Prostate gland (tissue), 2 donors: Measurements from ENCODE around the gene GAD1.

Source experiments
- POLR2A ChIP-seq: fragments of 450-650 bp; IDR thresholded peaks from one replicate; pipeline ENCODE4 v1.6.1; 2016; ENCODE audit warnings: antibody characterized with exemption, mild to moderate bottlenecking
- POLR2AphosphoS5 ChIP-seq: sonication (generic); formaldehyde crosslinking; IDR thresholded peaks from one replicate; pipeline ENCODE4 v1.6.1; 2017; ENCODE audit warnings: antibody characterized with exemption
- TF ChIP-seq, protein P1 (sequence below), 4 experiments: fragments of 200-600 bp in 2 of 4; fragments of 450-650 bp in 2 of 4; sonication (generic) in 2 of 4; IDR thresholded peaks; 1 replicate in 3 of 4; 2 replicates in 1 of 4; pipeline ENCODE4 v1.5.1; 2016 to 2019; ENCODE audit warnings: antibody characterized with exemption in 4 of 4, mild to moderate bottlenecking in 2 of 4, moderate library complexity in 2 of 4

DNA sequence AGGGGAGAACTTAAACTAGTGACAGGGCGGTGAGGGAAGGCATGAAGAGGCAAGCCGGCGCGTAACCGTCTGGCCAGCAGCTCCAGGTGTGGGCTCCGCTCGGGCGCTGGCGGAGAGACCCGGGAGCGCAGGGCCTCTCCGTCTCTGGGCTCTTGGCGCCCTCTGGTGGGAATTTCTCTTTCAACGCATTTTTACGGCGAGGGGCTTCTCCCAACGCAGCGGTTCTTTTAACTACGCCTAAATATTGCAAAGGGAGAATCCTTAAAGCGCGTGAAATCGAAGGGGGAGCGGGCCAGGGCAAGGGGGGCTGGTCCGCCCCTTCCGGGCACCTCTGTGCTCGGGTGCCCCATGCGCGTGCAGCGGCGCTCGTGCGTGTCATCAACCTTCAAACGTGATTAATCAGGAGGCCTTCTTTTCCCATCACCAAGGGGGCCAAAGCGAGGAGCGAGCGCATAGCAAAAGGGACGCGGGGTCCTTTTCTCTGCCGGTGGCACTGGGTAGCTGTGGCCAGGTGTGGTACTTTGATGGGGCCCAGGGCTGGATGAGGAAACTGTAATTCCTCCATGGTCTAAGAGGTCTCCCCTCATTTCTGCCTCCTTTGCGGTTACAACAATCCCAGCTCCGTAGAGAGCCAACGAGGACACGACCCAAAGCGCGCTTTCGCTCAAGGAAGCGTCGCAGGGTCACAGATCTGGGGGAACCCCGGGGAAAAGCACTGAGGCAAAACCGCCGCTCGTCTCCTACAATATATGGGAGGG lies 762 bp upstream of the GAD1 start:
- TF ChIP-seq POLR2AphosphoS5 (no peak), POLR2A (no peak)
- TF ChIP-seq, protein P1, sequence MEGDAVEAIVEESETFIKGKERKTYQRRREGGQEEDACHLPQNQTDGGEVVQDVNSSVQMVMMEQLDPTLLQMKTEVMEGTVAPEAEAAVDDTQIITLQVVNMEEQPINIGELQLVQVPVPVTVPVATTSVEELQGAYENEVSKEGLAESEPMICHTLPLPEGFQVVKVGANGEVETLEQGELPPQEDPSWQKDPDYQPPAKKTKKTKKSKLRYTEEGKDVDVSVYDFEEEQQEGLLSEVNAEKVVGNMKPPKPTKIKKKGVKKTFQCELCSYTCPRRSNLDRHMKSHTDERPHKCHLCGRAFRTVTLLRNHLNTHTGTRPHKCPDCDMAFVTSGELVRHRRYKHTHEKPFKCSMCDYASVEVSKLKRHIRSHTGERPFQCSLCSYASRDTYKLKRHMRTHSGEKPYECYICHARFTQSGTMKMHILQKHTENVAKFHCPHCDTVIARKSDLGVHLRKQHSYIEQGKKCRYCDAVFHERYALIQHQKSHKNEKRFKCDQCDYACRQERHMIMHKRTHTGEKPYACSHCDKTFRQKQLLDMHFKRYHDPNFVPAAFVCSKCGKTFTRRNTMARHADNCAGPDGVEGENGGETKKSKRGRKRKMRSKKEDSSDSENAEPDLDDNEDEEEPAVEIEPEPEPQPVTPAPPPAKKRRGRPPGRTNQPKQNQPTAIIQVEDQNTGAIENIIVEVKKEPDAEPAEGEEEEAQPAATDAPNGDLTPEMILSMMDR (IDR thresholded peaks at IDR 0.05): peak; percentile 44 to 89 (median 71)
